ENCODE data around the gene RPS6KB1. TPM values are rescaled to one million over a fixed set of nuclear protein-coding genes. Genes with fewer than 3 reads are reported as not detected.

Gene RPS6KB1
- total and polyA plus RNA-seq, 2 of the 8 experiments (the other 6 are each of a cell fraction or from before 2014, with no cell fraction given) = 3.4 to 28.4 TPM

- Histone ChIP-seq H4K5ac (ENCODE audit: insufficient read length, low read depth, low read length) (no peak overlapping the region), H4K20me1 (replicated peaks in 1 of 2; ENCODE audit: control insufficient read depth in 1 of 2, insufficient read depth in 2 of 2, low read length in 2 of 2) (no peaks in the 10 kb centered on the region), H3K27me3 (replicated peaks in 1 of 4; ENCODE audit: control insufficient read depth in 3 of 4, extremely low read depth in 1 of 4, insufficient read depth in 3 of 4, low read length in 3 of 4) (no peaks in the 10 kb centered on the region), H3K14ac (ENCODE audit: insufficient read length) (no peak overlapping the region), H4K91ac (replicated peaks; ENCODE audit: insufficient read length, low read length) (no peak overlapping the region), H3K79me1 (ENCODE audit: low read depth, low read length) (peaks cover 2% of the 10 kb centered on the region; the same call in 1 of the 2 replicates), H3K23ac (ENCODE audit: insufficient read length) (no peak overlapping the region), H3K4me3 (ENCODE audit: extremely low read depth in 1 of 4, insufficient read depth in 2 of 4, low read depth in 3 of 4, low read length in 4 of 4) (no peak overlapping the region), H3K27ac (ENCODE audit: low read depth, low read length) (no peak overlapping the region), H3K36me3 (ENCODE audit: control insufficient read depth in 2 of 4, insufficient read depth in 4 of 4, low read length in 3 of 4) (no peaks in the 10 kb centered on the region; a peak in 1 of 8 replicates), H2BK5ac (ENCODE audit: low read depth, low read length) (no peak overlapping the region), H3K4me2 (ENCODE audit: insufficient read depth in 1 of 2, low read depth in 2 of 2, low read length in 2 of 2) (no peak overlapping the region), H2AFZ (ENCODE audit: low read length) (no peak overlapping the region), H3K23me2 (ENCODE audit: low read depth, low read length) (no peaks in the 10 kb centered on the region), H2BK15ac (ENCODE audit: low read length) (no peak overlapping the region), H2BK20ac (ENCODE audit: low read length) (no peak overlapping the region), H2BK12ac (ENCODE audit: low read depth, low read length) (no peak overlapping the region), H3K79me2 (ENCODE audit: control insufficient read depth in 1 of 2, insufficient read depth in 2 of 2, low read length in 2 of 2) (peaks cover 0 to 19% of the 10 kb centered on the region in 2 experiments; a peak in 2 of 4 replicates), H2BK120ac (replicated peaks; ENCODE audit: low read depth, low read length) (no peak overlapping the region), H4K8ac (ENCODE audit: extremely low read depth, insufficient read depth, low read length) (no peak overlapping the region), H3K56ac (replicated peaks; ENCODE audit: insufficient read length, low read depth, low read length) (no peak overlapping the region), H3K18ac (ENCODE audit: extremely low read depth, low read length) (no peak overlapping the region), H3K4ac (replicated peaks; ENCODE audit: insufficient read length, low read depth, low read length) (no peak overlapping the region), H3K9me3 (ENCODE audit: insufficient read depth in 2 of 2, low read depth in 1 of 2, low read length in 1 of 2) (no peaks in the 10 kb centered on the region), H3K4me1 (replicated peaks in 1 of 4; ENCODE audit: control insufficient read depth in 3 of 4, insufficient read depth in 4 of 4, low read length in 3 of 4) (no peaks in the 10 kb centered on the region), H3K9ac (replicated peaks in 1 of 4; ENCODE audit: extremely low read depth in 1 of 4, low read depth in 3 of 4, low read length in 3 of 4) (no peak overlapping the region), H2AK5ac (ENCODE audit: low read depth, low read length) (no peak overlapping the region)
- ChIA-PET CTCF (ENCODE audit: partially characterized antibody) (interaction anchor here (5.1 kb wide), 1 partner anchor 11 kb away, joined by 22 read pairs; no protein-coding TSS in a partner anchor), POLR2A (ENCODE audit: partially characterized antibody) (no interaction called here)
- FAIRE-seq (no peak), DNase-seq (ENCODE audit: low read depth in 1 of 2, low spot score in 2 of 2) (no peak)
- TF ChIP-seq PHF8 (conservative IDR thresholded peaks at IDR 0.05; ENCODE audit: low read depth, low read length) (no peak), GTF2F1 (IDR thresholded peaks at IDR 0.05; ENCODE audit: borderline replicate concordance, low read depth, low read length) (no peak), ZNF274 (IDR thresholded peaks at IDR 0.05; ENCODE audit: borderline replicate concordance, extremely low read depth, low read length) (no peak), EGR1 (IDR thresholded peaks at IDR 0.05; ENCODE audit: borderline replicate concordance, low read depth, low read length) (no peak), CREB1 (IDR thresholded peaks at IDR 0.05) (no peak), POLR2A (IDR thresholded peaks at IDR 0.05; ENCODE audit: control extremely low read depth in 1 of 2, low read depth in 2 of 2, low read length in 2 of 2) (no peak), SAP30 (IDR thresholded peaks at IDR 0.05; ENCODE audit: insufficient read depth, insufficient replicate concordance, low read length) (no peak), SRF (IDR thresholded peaks at IDR 0.05; ENCODE audit: low read depth, low read length) (no peak), SIRT6 (IDR thresholded peaks at IDR 0.05; ENCODE audit: low read length) (no peak), TBP (IDR thresholded peaks at IDR 0.05; ENCODE audit: low read depth, low read length) (no peak), BCL11A (IDR thresholded peaks at IDR 0.05; ENCODE audit: low read depth in 2 of 2, low read length in 2 of 2) (no peak)
- 90% methylated on average over 2 of the region's 2 CpGs; no CpG with 5 or more reads in 1 of the 2 experiments for WGBS, 2 experiments (ENCODE audit: extremely low coverage in 1 of 2, insufficient coverage in 1 of 2, insufficient read length in 1 of 2, insufficient replicate concordance in 2 of 2, low coverage in 1 of 2, low lambda C conversion rate in 2 of 2, missing lambda C conversion rate in 1 of 2)
Observed at GRCh38 chr17:59903455-59903854, 10.5 kb downstream of the RPS6KB1 start.

Measured in H1 (cell line).